ENCODE results near the gene ATM.

- TF ChIP-seq CTCF (IDR thresholded peaks at IDR 0.05; ENCODE audit: low read depth, low read length) (no peak), EZH2phosphoT487 (IDR thresholded peaks at IDR 0.05; ENCODE audit: low read depth) (no peak)
Observed at GRCh38 chr11:108414958-108415357, 192.1 kb downstream of the ATM start.

Data from OCI-LY3 (cell line).